Chondrocyte (in vitro differentiated cells): ENCODE measurements around the gene OTOGL. TPM values are rescaled to one million over a fixed set of nuclear protein-coding genes. Genes with fewer than 3 reads are reported as not detected.

Experiments used
- DNase-seq: peaks from one replicate; pipeline ENCODE4 v3.0.0; 2021; ENCODE audit warnings: mixed read lengths, low spot score
- H3K27ac Mint-ChIP-seq: one replicate; pipeline ENCODE4 v1.8.0; 2021; ENCODE audit warnings: mild to moderate bottlenecking, moderate library complexity, mixed read lengths; ENCODE audit not compliant: unreplicated experiment
- H3K27me3 Mint-ChIP-seq: 2 replicates; pipeline ENCODE4 v1.8.0; 2021; ENCODE audit warnings: low read depth, mixed read lengths
- H3K36me3 Mint-ChIP-seq: 2 replicates; pipeline ENCODE4 v1.8.0; 2021; ENCODE audit warnings: low read depth, mixed read lengths
- H3K4me1 Mint-ChIP-seq: 2 replicates; pipeline ENCODE4 v1.8.0; 2021; ENCODE audit warnings: low read depth, mild to moderate bottlenecking, mixed read lengths
- H3K4me3 Mint-ChIP-seq: one replicate; pipeline ENCODE4 v1.8.0; 2021; ENCODE audit warnings: mild to moderate bottlenecking, moderate library complexity, mixed read lengths; ENCODE audit not compliant: unreplicated experiment
- H3K9me3 Mint-ChIP-seq: 2 replicates; pipeline ENCODE4 v1.8.0; 2021; ENCODE audit warnings: low read depth, mixed read lengths
- CTCF ChIP-seq: fragments of 200-600 bp; sonication (generic); IDR thresholded peaks from 2 replicates; pipeline ENCODE4 v1.5.0; 2021; ENCODE audit warnings: antibody characterized with exemption, mild to moderate bottlenecking, moderate library complexity
- total RNA-seq: library from RNA; stranded (reverse); gene quantifications from 3 replicates; pipeline ENCODE4 v1.2.1, GENCODE V29; 2021

OTOGL gene
- total RNA-seq, 1 donor from 2014 or later = 0.25 TPM

DNA sequence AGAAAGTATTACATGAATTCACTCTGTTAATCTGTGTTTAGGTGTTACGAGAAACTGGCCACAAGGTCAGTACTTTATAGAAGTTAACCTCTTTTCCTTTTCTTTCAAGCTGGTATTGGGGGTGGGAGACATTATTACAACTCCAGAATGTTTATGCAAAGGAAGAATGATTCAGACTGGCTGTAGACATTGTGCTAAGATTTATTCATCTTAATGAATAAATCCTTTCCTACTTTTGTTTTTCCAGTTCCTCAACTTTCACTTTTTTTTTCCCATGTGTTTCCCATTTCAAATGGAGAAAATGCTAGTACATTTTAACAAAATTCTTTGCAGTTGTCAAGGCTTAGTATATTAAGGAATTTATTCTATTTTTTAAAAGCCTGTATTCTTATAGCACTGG lies 1.3 kb downstream of the OTOGL start:
- H3K27me3 Mint-ChIP-seq = no peaks in the 10 kb centered on the region
- no peaks in the 10 kb centered on the region for H3K36me3 Mint-ChIP-seq
- peak overlapping the region; percentile 38 for H3K27ac Mint-ChIP-seq
- peaks cover 13% of the 10 kb centered on the region for H3K4me1 Mint-ChIP-seq
- no peak for DNase-seq
- H3K9me3 Mint-ChIP-seq = no peaks in the 10 kb centered on the region
- TF ChIP-seq CTCF = no peak
- H3K4me3 Mint-ChIP-seq = no peak overlapping the region

GRCh38 chr12:80101126-80101525 lies 1.8 kb downstream of the OTOGL start:
- H3K27me3 Mint-ChIP-seq = no peaks in the 10 kb centered on the region
- no peaks in the 10 kb centered on the region for H3K36me3 Mint-ChIP-seq
- peaks cover 13% of the 10 kb centered on the region for H3K4me1 Mint-ChIP-seq
- DNase-seq = no peak
- no peak overlapping the region for H3K27ac Mint-ChIP-seq
- TF ChIP-seq CTCF = no peak
- H3K4me3 Mint-ChIP-seq = no peak overlapping the region
- H3K9me3 Mint-ChIP-seq = no peaks in the 10 kb centered on the region

DNA sequence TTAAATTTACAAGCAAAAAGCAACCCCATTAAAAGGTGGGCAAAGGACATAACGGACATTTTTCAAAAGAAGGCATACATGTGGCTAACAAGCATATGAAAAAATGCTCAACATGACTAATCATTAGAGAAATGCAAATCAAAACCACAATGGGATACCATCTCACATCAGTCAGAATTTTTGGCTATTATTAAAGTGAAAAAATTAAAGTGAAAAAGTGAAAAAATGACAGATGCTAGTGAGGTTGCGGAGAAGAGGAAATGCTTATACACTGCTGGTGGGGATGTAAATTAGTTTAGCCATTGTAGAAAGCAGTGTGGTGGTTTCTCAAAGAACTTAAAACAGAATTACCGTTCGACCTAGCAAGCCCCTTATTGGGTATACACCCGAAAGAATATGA lies 7.9 kb downstream of the OTOGL start:
- Mint-ChIP-seq H3K36me3 (no peaks in the 10 kb centered on the region), H3K27me3 (no peaks in the 10 kb centered on the region), H3K27ac (no peak overlapping the region), H3K4me1 (no peaks in the 10 kb centered on the region), H3K9me3 (peaks cover 2% of the 10 kb centered on the region), H3K4me3 (no peak overlapping the region)
- DNase-seq = no peak
- no peak for TF ChIP-seq CTCF

GRCh38 chr12:80116735-80117134 lies 17.4 kb downstream of the OTOGL start:
- H3K27me3 Mint-ChIP-seq = no peaks in the 10 kb centered on the region
- H3K9me3 Mint-ChIP-seq = peaks cover 20% of the 10 kb centered on the region
- H3K36me3 Mint-ChIP-seq = peaks cover 11% of the 10 kb centered on the region
- H3K27ac Mint-ChIP-seq = no peak overlapping the region
- no peak for TF ChIP-seq CTCF
- H3K4me3 Mint-ChIP-seq = no peak overlapping the region
- peaks cover 18% of the 10 kb centered on the region for H3K4me1 Mint-ChIP-seq
- no peak for DNase-seq

- Mint-ChIP-seq H3K9me3 (peaks cover 10% of the 10 kb centered on the region), H3K4me3 (no peak overlapping the region), H3K27me3 (no peaks in the 10 kb centered on the region), H3K36me3 (peaks cover 7% of the 10 kb centered on the region), H3K27ac (peak overlapping the region; percentile 66), H3K4me1 (peaks cover 20% of the 10 kb centered on the region)
- no peak for TF ChIP-seq CTCF
- DNase-seq = no peak
Observed at GRCh38 chr12:80118565-80119324, 19.4 kb downstream of the OTOGL start.
